HepG2 (cell line): Measurements from ENCODE around the gene ARHGEF6. TPM values are rescaled to one million over a fixed set of nuclear protein-coding genes. Genes with fewer than 3 reads are reported as not detected.

ENCODE experiments used
- ATAC-seq: fragments of 200-7000 bp; cut with Tn5 transposase; 3 replicates; pipeline ENCODE4 v1.9.1; 2020; ENCODE audit warnings: mild to moderate bottlenecking, moderate library complexity
- BruUV-seq: library from RNA; stranded (reverse); fragments of 400-500 nt; replicated peaks from 2 replicates; lab custom pipeline; 2021; lab: Mats Ljungman, UMichigan
- CTCF ChIA-PET: fragments of 300-600 bp; formaldehyde crosslinking; extraction: SDS; loops from one replicate; lab custom pipeline; 2021; ENCODE audit warnings: low total read pairs, inconsistent platforms, low intra/inter-chr PET ratio; lab: Yijun Ruan, JAX
- POLR2A ChIA-PET: fragments of 350-600 bp; sonication (Branson Sonifier 250); formaldehyde crosslinking; loops from one replicate; lab custom pipeline; 2020; ENCODE audit warnings: antibody characterized with exemption, inconsistent platforms; lab: Yijun Ruan, JAX
- DNase-seq: peaks from one replicate; pipeline ENCODE4 v3.0.0-alpha.2; 2015; ENCODE audit warnings: low spot score
- FAIRE-seq: peaks from 3 replicates; lab custom pipeline; 2011; peaks lifted over from hg19 to GRCh38; lab: Jason Lieb, UNC
- H2AFZ ChIP-seq: one replicate; pipeline ENCODE4 v1.6.1; 2011; ENCODE audit warnings: low read length, inconsistent platforms
- H3K27ac ChIP-seq: fragments of 300-600 bp; 3 replicates; pipeline ENCODE4 v1.8.0; 2011; ENCODE audit warnings: mixed run types, mild to moderate bottlenecking, mixed read lengths, low read length, inconsistent platforms; ENCODE audit not compliant: insufficient read depth; ENCODE audit errors: extremely low read length
- H3K27me3 ChIP-seq, 2 experiments: fragments of 200-600 bp in 1 of 2; 2 replicates in 1 of 2; 3 replicates in 1 of 2; pipeline versions ENCODE4 v1.6.0 to v1.8.0; 2011; ENCODE audit warnings: low read length in 2 of 2, mild to moderate bottlenecking in 2 of 2, moderate library complexity in 2 of 2, inconsistent platforms in 1 of 2; ENCODE audit not compliant: insufficient read depth in 2 of 2, control insufficient read depth in 1 of 2
- H3K36me3 ChIP-seq, 2 experiments: fragments of 200-600 bp in 1 of 2; replicated peaks in 1 of 2; 2 replicates in 1 of 2; 3 replicates in 1 of 2; pipeline versions ENCODE4 v1.5.1 to v1.8.0; 2011; ENCODE audit warnings: low read length in 2 of 2, inconsistent platforms in 1 of 2; ENCODE audit not compliant: insufficient read depth in 2 of 2, control insufficient read depth in 1 of 2
- H3K4me1 ChIP-seq: 2 replicates; pipeline ENCODE4 v1.5.1; 2012; ENCODE audit warnings: low read length, inconsistent platforms; ENCODE audit not compliant: insufficient read depth
- H3K4me2 ChIP-seq: 2 replicates; pipeline ENCODE4 v1.6.0; 2011; ENCODE audit warnings: low read depth, low read length, inconsistent platforms
- H3K4me3 ChIP-seq, 3 experiments: fragments of 200-600 bp in 1 of 3; sonication (generic), shearing (Covaris generic) in 1 of 3; replicated peaks in 1 of 3; 2 replicates each; pipeline ENCODE4 v1.5.1; 2011 to 2016; ENCODE audit warnings: low read length in 3 of 3, inconsistent platforms in 2 of 3, low read depth in 2 of 3, mild to moderate bottlenecking in 2 of 3, control low read depth in 1 of 3, mixed read lengths in 1 of 3; ENCODE audit not compliant: insufficient read depth in 1 of 3
- H3K79me2 ChIP-seq: one replicate; pipeline ENCODE4 v1.6.1; 2011; ENCODE audit warnings: low read length, inconsistent platforms; ENCODE audit not compliant: insufficient read depth
- H3K9ac ChIP-seq: 2 replicates; pipeline ENCODE4 v1.6.0; 2011; ENCODE audit warnings: mild to moderate bottlenecking, low read depth, low read length, inconsistent platforms; ENCODE audit not compliant: insufficient read depth
- H3K9me3 ChIP-seq: 2 replicates; pipeline ENCODE4 v1.5.1; 2012; ENCODE audit warnings: mild to moderate bottlenecking, low read length
- H4K20me1 ChIP-seq: 2 replicates; pipeline ENCODE4 v1.6.0; 2011; ENCODE audit warnings: inconsistent platforms, mild to moderate bottlenecking, low read length, moderate library complexity; ENCODE audit not compliant: insufficient read depth
- NFIB ChIP-seq: sonication (generic); formaldehyde crosslinking; IDR thresholded peaks from 2 replicates; pipeline ENCODE4 v1.9.0; 2021; ENCODE audit warnings: missing genetic modification reagents, mild to moderate bottlenecking, borderline replicate concordance
- RXRB ChIP-seq: IDR thresholded peaks from 2 replicates; pipeline ENCODE4 v1.6.1; 2016; ENCODE audit warnings: borderline replicate concordance, missing genetic modification reagents, missing compliant biosample characterization
- SATB2 ChIP-seq: sonication (generic); formaldehyde crosslinking; IDR thresholded peaks from 2 replicates; pipeline ENCODE4 v1.5.0; 2020; ENCODE audit warnings: missing genetic modification reagents
- SIX4 ChIP-seq: sonication (generic); formaldehyde crosslinking; IDR thresholded peaks from 2 replicates; pipeline ENCODE4 v1.4.0; 2020; ENCODE audit warnings: missing genetic modification reagents
- ZBTB14 ChIP-seq: sonication (generic); formaldehyde crosslinking; IDR thresholded peaks from 2 replicates; pipeline ENCODE4 v1.4.0; 2020; ENCODE audit warnings: missing genetic modification reagents
- ZNF17 ChIP-seq: sonication (generic); formaldehyde crosslinking; IDR thresholded peaks from 2 replicates; pipeline ENCODE4 v1.5.0; 2020; ENCODE audit warnings: mild to moderate bottlenecking, missing genetic modification reagents
- ZNF205 ChIP-seq: IDR thresholded peaks from 2 replicates; pipeline ENCODE4 v1.6.1; 2018; ENCODE audit warnings: missing biosample characterization, missing genetic modification reagents
- ZNF362 ChIP-seq: sonication (generic); formaldehyde crosslinking; IDR thresholded peaks from 2 replicates; pipeline ENCODE4 v1.4.0; 2020; ENCODE audit warnings: missing genetic modification reagents, mild to moderate bottlenecking, borderline replicate concordance
- ZNF580 ChIP-seq: IDR thresholded peaks from 2 replicates; pipeline ENCODE4 v1.6.1; 2016; ENCODE audit warnings: low read depth, borderline replicate concordance
- ZNF687 ChIP-seq: sonication (generic); formaldehyde crosslinking; IDR thresholded peaks from 2 replicates; pipeline ENCODE4 v1.5.1; 2020; ENCODE audit warnings: mild to moderate bottlenecking, missing genetic modification reagents, moderate library complexity
- ZSCAN9 ChIP-seq: IDR thresholded peaks from 2 replicates; pipeline ENCODE4 v1.6.1; 2016; ENCODE audit warnings: borderline replicate concordance
- whole genome bisulfite sequencing: methylation state at CpG from one replicate; pipeline ENCODE4 v1.1.6; 2017; ENCODE audit warnings: low lambda C conversion rate; 5-methylcytosine and 5-hydroxymethylcytosine counted together
- in situ Hi-C: cut with HindIII; loops from 2 replicates; pipeline ENCODE4 v1.10.0; 2017; ENCODE audit warnings: low pct_unique_long_range_greater_than_20kb; ENCODE audit not compliant: extremely low pct_ligation_motif_present
- intact Hi-C: fragments of 100-400 bp; cut with micrococcal nuclease; formaldehyde crosslinking; loops from one replicate; pipeline ENCODE4 v1.10.0; 2022; ENCODE audit not compliant: unreplicated experiment
- polyA plus RNA-seq, 8 experiments: library from polyadenylated mRNA; depleted of rRNA in 3 of 8; stranded (reverse) in 7 of 8; unstranded in 1 of 8; fragments of >200 nt; fragmentation: Illumina TruSeq in 4 of 8; extraction: Trizol in 4 of 8; gene quantifications; 2 replicates each; pipeline versions ENCODE4 v1.2.1 to v1.2.3, GENCODE V29; 2011 to 2016; ENCODE audit warnings: low read depth in 4 of 8, missing spikeins in 1 of 8, mixed read lengths in 1 of 8; ENCODE audit not compliant: insufficient read depth in 1 of 8
- total RNA-seq, 5 experiments: library from RNA; depleted of rRNA; stranded (reverse); fragments of >200 nt; fragmentation: Illumina TruSeq; extraction: Trizol; gene quantifications; 2 replicates each; pipeline ENCODE4 v1.2.3, GENCODE V29; 2016; ENCODE audit warnings: low read depth in 1 of 5

ARHGEF6 gene
- total and polyA plus RNA-seq, 2 of the 13 experiments (the other 11 are each of a cell fraction or from before 2014, with no cell fraction given) = 0.03 TPM; not detected in 1

GRCh38 chrX:136778020-136778419 lies 2.7 kb downstream of the ARHGEF6 start:
- Histone ChIP-seq H3K9me3 (no peaks in the 10 kb centered on the region), H3K79me2 (no peaks in the 10 kb centered on the region), H3K36me3 (no peaks in the 10 kb centered on the region), H3K4me3 (no peak overlapping the region), H3K27me3 (no peaks in the 10 kb centered on the region; a peak in 1 of 5 replicates), H3K27ac (no peak overlapping the region), H4K20me1 (no peaks in the 10 kb centered on the region), H3K9ac (no peak overlapping the region), H2AFZ (no peak overlapping the region), H3K4me1 (no peaks in the 10 kb centered on the region), H3K4me2 (no peak overlapping the region)
- WGBS = 0% methylated on average over 2 of the region's 3 CpGs
- in situ Hi-C loops = no loop called here
- TF ChIP-seq SIX4 (CRISPR knock-in tag) (no peak), RXRB (CRISPR knock-in tag) (no peak), NFIB (CRISPR knock-in tag) (no peak), ZNF687 (no peak), ZNF362 (CRISPR knock-in tag) (no peak), SATB2 (no peak), ZNF580 (CRISPR knock-in tag) (no peak), ZBTB14 (CRISPR knock-in tag) (no peak), ZNF205 (CRISPR knock-in tag) (no peak), ZNF17 (CRISPR knock-in tag) (no peak), ZSCAN9 (CRISPR knock-in tag) (no peak)
- no peak for DNase-seq
- CTCF ChIA-PET = no interaction called here
- FAIRE-seq = no peak
- intact Hi-C loops = no loop called here
- POLR2A ChIA-PET = no interaction called here
- ATAC-seq = no peak
- BruUV-seq = no TSS peak
